Measurements from ENCODE around the gene NBAS. TPM values are rescaled to one million over a fixed set of nuclear protein-coding genes. Genes with fewer than 3 reads are reported as not detected.

Gene NBAS
- total RNA-seq, 1 donor from 2014 or later, result 57.6 TPM

DNA sequence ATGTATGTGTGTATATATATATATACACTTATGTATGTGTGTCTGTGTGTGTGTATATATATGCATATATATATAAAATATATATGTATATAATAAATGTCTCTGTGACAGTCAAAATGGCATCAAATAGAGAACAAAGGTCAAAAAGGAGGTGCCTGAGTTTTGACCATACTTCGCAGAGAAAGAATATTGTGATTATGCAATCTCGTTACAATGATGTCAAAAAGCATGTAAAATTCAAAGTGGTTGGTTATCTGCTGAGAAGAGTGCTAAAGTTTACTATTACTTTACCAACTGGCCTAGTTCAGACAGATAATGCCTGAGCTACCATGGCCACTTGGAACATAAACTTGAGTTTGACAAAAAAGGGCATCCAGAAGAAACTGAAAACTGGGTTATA is 375.0 kb downstream of the NBAS start:
- FAIRE-seq, result no peak
- H3K36me3 ChIP-seq (ENCODE audit: insufficient read depth, low read length), result peaks cover 3% of the 10 kb centered on the region
- no peaks in the 10 kb centered on the region for H3K4me1 Mint-ChIP-seq (ENCODE audit: low read depth, unreplicated experiment)
- H4K20me1 ChIP-seq (ENCODE audit: insufficient read depth, low read length), result no peaks in the 10 kb centered on the region
- TF ChIP-seq, protein P1, sequence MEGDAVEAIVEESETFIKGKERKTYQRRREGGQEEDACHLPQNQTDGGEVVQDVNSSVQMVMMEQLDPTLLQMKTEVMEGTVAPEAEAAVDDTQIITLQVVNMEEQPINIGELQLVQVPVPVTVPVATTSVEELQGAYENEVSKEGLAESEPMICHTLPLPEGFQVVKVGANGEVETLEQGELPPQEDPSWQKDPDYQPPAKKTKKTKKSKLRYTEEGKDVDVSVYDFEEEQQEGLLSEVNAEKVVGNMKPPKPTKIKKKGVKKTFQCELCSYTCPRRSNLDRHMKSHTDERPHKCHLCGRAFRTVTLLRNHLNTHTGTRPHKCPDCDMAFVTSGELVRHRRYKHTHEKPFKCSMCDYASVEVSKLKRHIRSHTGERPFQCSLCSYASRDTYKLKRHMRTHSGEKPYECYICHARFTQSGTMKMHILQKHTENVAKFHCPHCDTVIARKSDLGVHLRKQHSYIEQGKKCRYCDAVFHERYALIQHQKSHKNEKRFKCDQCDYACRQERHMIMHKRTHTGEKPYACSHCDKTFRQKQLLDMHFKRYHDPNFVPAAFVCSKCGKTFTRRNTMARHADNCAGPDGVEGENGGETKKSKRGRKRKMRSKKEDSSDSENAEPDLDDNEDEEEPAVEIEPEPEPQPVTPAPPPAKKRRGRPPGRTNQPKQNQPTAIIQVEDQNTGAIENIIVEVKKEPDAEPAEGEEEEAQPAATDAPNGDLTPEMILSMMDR (IDR thresholded peaks at IDR 0.05; ENCODE audit: insufficient read depth, low read depth, low read length), result no peak
- no peak overlapping the region for H3K4me2 ChIP-seq (ENCODE audit: low read length)
- H3K4me3 ChIP-seq (ENCODE audit: insufficient read depth, low read depth, low read length), result no peak overlapping the region
- DNase-seq (ENCODE audit: low read depth), result no peak
- H3K9me3 ChIP-seq (ENCODE audit: insufficient read depth, low read depth, low read length), result no peaks in the 10 kb centered on the region
- H3K4me1 ChIP-seq (ENCODE audit: insufficient read depth, low read length), result no peaks in the 10 kb centered on the region
- no peak overlapping the region for H2AFZ ChIP-seq (ENCODE audit: low read depth, low read length)
- H3K36me3 Mint-ChIP-seq (ENCODE audit: low read depth, unreplicated experiment), result peaks cover 15% of the 10 kb centered on the region
- H3K27me3 Mint-ChIP-seq (ENCODE audit: low read depth, unreplicated experiment), result no peaks in the 10 kb centered on the region
- no peaks in the 10 kb centered on the region for H3K79me2 ChIP-seq (ENCODE audit: insufficient read depth, low read length)
- H3K4me3 Mint-ChIP-seq (ENCODE audit: unreplicated experiment), result no peak overlapping the region
- no peak overlapping the region for H3K27ac Mint-ChIP-seq (ENCODE audit: unreplicated experiment)
- H3K9me3 Mint-ChIP-seq (ENCODE audit: unreplicated experiment), result peaks cover 2% of the 10 kb centered on the region
- H3K27me3 ChIP-seq (ENCODE audit: insufficient read depth, low read length), result no peaks in the 10 kb centered on the region
- H3K9ac ChIP-seq (ENCODE audit: low read length), result no peak overlapping the region
- H3K27ac ChIP-seq (ENCODE audit: low read depth, low read length), result no peak overlapping the region

DNA sequence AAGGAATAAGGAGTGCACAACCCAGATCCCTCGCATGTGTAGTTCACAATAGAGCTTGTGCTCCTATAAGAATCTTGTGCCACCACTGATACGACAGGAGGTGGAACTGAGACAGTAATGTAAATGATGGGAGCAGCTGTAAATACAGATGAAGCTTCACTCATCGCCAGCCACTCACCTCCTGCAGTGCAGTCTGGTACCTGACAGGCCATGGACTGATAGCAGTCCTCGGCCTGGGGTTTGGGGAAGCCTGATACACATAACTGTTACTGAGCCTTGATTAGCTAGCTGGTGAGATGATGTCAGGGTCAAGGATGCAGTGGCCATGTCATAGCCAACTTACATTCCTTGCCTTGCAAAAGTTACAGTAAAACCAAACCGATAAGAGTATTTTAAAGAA is 376.6 kb downstream of the NBAS start:
- FAIRE-seq, result no peak
- H3K27me3 ChIP-seq (ENCODE audit: insufficient read depth, low read length), result no peaks in the 10 kb centered on the region
- no peaks in the 10 kb centered on the region for H3K4me1 Mint-ChIP-seq (ENCODE audit: low read depth, unreplicated experiment)
- no peak overlapping the region for H3K4me3 Mint-ChIP-seq (ENCODE audit: unreplicated experiment)
- no peak overlapping the region for H3K9ac ChIP-seq (ENCODE audit: low read length)
- no peaks in the 10 kb centered on the region for H3K79me2 ChIP-seq (ENCODE audit: insufficient read depth, low read length)
- H3K4me2 ChIP-seq (ENCODE audit: low read length), result no peak overlapping the region
- no peaks in the 10 kb centered on the region for H3K9me3 ChIP-seq (ENCODE audit: insufficient read depth, low read depth, low read length)
- TF ChIP-seq, protein P1 (IDR thresholded peaks at IDR 0.05; ENCODE audit: insufficient read depth, low read depth, low read length), result no peak
- no peak for TF ChIP-seq EZH2 (IDR thresholded peaks at IDR 0.05; ENCODE audit: insufficient read depth, low read length)
- H3K36me3 Mint-ChIP-seq (ENCODE audit: low read depth, unreplicated experiment), result peaks cover 15% of the 10 kb centered on the region
- no peaks in the 10 kb centered on the region for H4K20me1 ChIP-seq (ENCODE audit: insufficient read depth, low read length)
- no peak for DNase-seq (ENCODE audit: low read depth)
- no peak overlapping the region for H2AFZ ChIP-seq (ENCODE audit: low read depth, low read length)
- no peak overlapping the region for H3K27ac Mint-ChIP-seq (ENCODE audit: unreplicated experiment)
- peaks cover 2% of the 10 kb centered on the region for H3K9me3 Mint-ChIP-seq (ENCODE audit: unreplicated experiment)
- H3K27ac ChIP-seq (ENCODE audit: low read depth, low read length), result no peak overlapping the region
- no peaks in the 10 kb centered on the region for H3K27me3 Mint-ChIP-seq (ENCODE audit: low read depth, unreplicated experiment)
- H3K36me3 ChIP-seq (ENCODE audit: insufficient read depth, low read length), result peaks cover 2% of the 10 kb centered on the region
- no peak overlapping the region for H3K4me3 ChIP-seq (ENCODE audit: insufficient read depth, low read depth, low read length)
- no peaks in the 10 kb centered on the region for H3K4me1 ChIP-seq (ENCODE audit: insufficient read depth, low read length)

DNA sequence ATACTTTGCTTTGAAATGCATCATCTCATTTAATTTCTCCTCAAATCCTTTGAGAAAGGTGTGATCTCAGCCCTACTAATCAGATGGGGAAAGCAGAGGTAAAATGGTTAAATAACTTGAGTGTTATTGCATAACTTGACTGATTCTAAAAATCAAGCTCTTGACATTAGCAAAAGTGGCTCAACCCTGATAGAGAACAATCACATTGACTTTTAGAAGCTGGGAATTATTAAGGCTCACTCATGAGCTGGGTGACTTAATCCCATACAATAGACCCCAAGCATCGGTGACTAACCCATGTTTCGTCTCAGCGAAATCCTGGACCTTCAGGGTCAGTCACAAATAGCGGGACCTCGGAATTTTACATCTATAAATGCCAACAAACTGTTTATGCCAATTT is 378.9 kb downstream of the NBAS start:
- H3K27ac ChIP-seq (ENCODE audit: low read depth, low read length), result no peak overlapping the region
- no peaks in the 10 kb centered on the region for H3K27me3 ChIP-seq (ENCODE audit: insufficient read depth, low read length)
- H3K36me3 ChIP-seq (ENCODE audit: insufficient read depth, low read length), result no peaks in the 10 kb centered on the region
- H3K4me3 ChIP-seq (ENCODE audit: insufficient read depth, low read depth, low read length), result no peak overlapping the region
- H2AFZ ChIP-seq (ENCODE audit: low read depth, low read length), result no peak overlapping the region
- DNase-seq (ENCODE audit: low read depth) (peak; percentile 30), FAIRE-seq (no peak)
- Mint-ChIP-seq H3K4me1 (ENCODE audit: low read depth, unreplicated experiment) (peaks cover 4% of the 10 kb centered on the region), H3K27ac (ENCODE audit: unreplicated experiment) (no peak overlapping the region), H3K4me3 (ENCODE audit: unreplicated experiment) (no peak overlapping the region), H3K27me3 (ENCODE audit: low read depth, unreplicated experiment) (no peaks in the 10 kb centered on the region), H3K36me3 (ENCODE audit: low read depth, unreplicated experiment) (peaks cover 8% of the 10 kb centered on the region), H3K9me3 (ENCODE audit: unreplicated experiment) (peaks cover 2% of the 10 kb centered on the region)
- no peaks in the 10 kb centered on the region for H3K79me2 ChIP-seq (ENCODE audit: insufficient read depth, low read length)
- H4K20me1 ChIP-seq (ENCODE audit: insufficient read depth, low read length), result no peaks in the 10 kb centered on the region
- peaks cover 8% of the 10 kb centered on the region for H3K4me1 ChIP-seq (ENCODE audit: insufficient read depth, low read length)
- H3K9ac ChIP-seq (ENCODE audit: low read length), result no peak overlapping the region
- H3K4me2 ChIP-seq (ENCODE audit: low read length), result no peak overlapping the region
- TF ChIP-seq EZH2 (IDR thresholded peaks at IDR 0.05; ENCODE audit: insufficient read depth, low read length), result no peak
- TF ChIP-seq, protein P1 (IDR thresholded peaks at IDR 0.05; ENCODE audit: insufficient read depth, low read depth, low read length), result no peak
- H3K9me3 ChIP-seq (ENCODE audit: insufficient read depth, low read depth, low read length), result no peaks in the 10 kb centered on the region

Measured in astrocyte (in vitro differentiated cells and primary cell).